ENCODE data around the gene SHB. TPM values are rescaled to one million over a fixed set of nuclear protein-coding genes. Genes with fewer than 3 reads are reported as not detected.
"Not testable (repeated sequence)": the region's sequence is repeated elsewhere in the genome, so short reads cannot be mapped to it uniquely, and the experiment has no call there.

The SHB gene
- total RNA-seq, 2 experiments from 2014 or later, result 1.2 to 1.3 TPM

GRCh38 chr9:37911271-37911681 lies 157.8 kb downstream of the SHB start:
- no peaks in the 10 kb centered on the region for H3K36me3 Mint-ChIP-seq (ENCODE audit: low read depth)
- DNase-seq, result no peak
- ChIA-PET POLR2A (no interaction called here), CTCF (interaction anchor here (0.5 to 1.5 kb wide), 10 partner anchors 8 to 522 kb away, joined by 3 to 10 read pairs (median 4); no protein-coding TSS in a partner anchor)
- no peak for ATAC-seq
- H3K27ac Mint-ChIP-seq, result no peak overlapping the region
- H3K27me3 Mint-ChIP-seq, result no peaks in the 10 kb centered on the region
- no peaks in the 10 kb centered on the region for H3K4me1 Mint-ChIP-seq
- intact Hi-C loops (cut with DNase I, micrococcal nuclease), result loop anchor here (5.0 kb wide), 3 partner anchors 176 to 521 kb away; no protein-coding TSS in a partner anchor
- H3K4me3 Mint-ChIP-seq, result no peak overlapping the region
- H3K9me3 Mint-ChIP-seq (ENCODE audit: low read depth), result no peaks in the 10 kb centered on the region

DNA sequence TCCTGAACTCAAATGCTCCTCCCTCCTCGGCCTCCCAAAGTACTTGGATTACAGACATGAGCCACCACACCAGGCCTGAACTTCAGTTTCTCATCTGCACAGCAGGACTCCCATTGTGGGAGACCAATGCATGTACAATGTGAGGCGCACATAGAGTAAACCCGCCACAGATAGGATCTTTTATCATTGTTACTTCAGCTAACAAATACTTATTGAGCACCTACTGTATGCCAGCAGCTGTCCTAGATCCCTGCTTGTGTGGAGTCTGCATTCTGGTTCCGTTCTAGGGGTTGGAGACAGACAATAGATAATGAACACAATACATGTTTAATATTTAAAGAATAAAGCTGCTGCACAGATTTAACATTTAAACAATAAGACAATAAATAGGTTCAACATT lies 158.8 kb downstream of the SHB start:
- Mint-ChIP-seq H3K4me3 (no peak overlapping the region), H3K4me1 (no peaks in the 10 kb centered on the region), H3K36me3 (ENCODE audit: low read depth) (no peaks in the 10 kb centered on the region), H3K27me3 (no peaks in the 10 kb centered on the region), H3K9me3 (ENCODE audit: low read depth) (no peaks in the 10 kb centered on the region), H3K27ac (no peak overlapping the region)
- intact Hi-C loops (cut with DNase I, micrococcal nuclease), result loop anchor here (5.0 kb wide), 3 partner anchors 177 to 522 kb away; no protein-coding TSS in a partner anchor
- ChIA-PET CTCF (interaction anchor here (0.6 to 0.7 kb wide), 2 partner anchors 13 to 450 kb away, joined by 3 to 5 read pairs; no protein-coding TSS in a partner anchor), POLR2A (no interaction called here)
- DNase-seq (no peak), ATAC-seq (no peak)

DNA sequence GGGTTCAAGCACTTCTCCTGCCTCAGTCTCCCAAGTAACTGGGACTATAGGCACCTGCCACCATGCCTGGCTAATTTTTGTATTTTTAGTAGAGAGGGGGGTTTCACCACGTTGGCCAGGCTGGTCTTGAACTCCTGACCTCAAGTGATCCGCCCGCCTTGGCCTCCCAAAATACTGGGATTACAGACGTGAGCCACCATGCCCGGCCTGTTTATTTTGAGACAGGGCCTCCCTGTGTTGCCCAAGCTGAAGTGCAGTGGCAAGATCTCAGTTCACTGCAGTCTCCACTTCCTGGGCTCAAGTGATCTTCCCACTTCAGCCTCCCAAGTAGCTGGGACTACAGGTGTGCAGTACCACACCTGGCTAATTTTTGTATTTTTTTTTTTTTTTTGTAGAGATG lies 159.2 kb downstream of the SHB start:
- not testable (repeated sequence) for H3K27me3 Mint-ChIP-seq; ATAC-seq; H3K9me3 Mint-ChIP-seq (ENCODE audit: low read depth); H3K27ac Mint-ChIP-seq; DNase-seq; H3K4me3 Mint-ChIP-seq; H3K4me1 Mint-ChIP-seq; H3K36me3 Mint-ChIP-seq (ENCODE audit: low read depth)
- ChIA-PET POLR2A (interaction anchor here (0.6 kb wide), 1 partner anchor 9 kb away, joined by 5 read pairs; no protein-coding TSS in a partner anchor), CTCF (interaction anchor here (0.7 kb wide), 1 partner anchor 14 kb away, joined by 3 read pairs; no protein-coding TSS in a partner anchor)
- intact Hi-C loops (cut with DNase I, micrococcal nuclease), result loop anchor here (5.0 to 10.0 kb wide), 6 partner anchors 155 to 522 kb away; partner anchors contain the start of genes POLR1E (in 1 of the 2), TOMM5 (in 1 of the 2) and TRMT10B (in 1 of the 2)

DNA sequence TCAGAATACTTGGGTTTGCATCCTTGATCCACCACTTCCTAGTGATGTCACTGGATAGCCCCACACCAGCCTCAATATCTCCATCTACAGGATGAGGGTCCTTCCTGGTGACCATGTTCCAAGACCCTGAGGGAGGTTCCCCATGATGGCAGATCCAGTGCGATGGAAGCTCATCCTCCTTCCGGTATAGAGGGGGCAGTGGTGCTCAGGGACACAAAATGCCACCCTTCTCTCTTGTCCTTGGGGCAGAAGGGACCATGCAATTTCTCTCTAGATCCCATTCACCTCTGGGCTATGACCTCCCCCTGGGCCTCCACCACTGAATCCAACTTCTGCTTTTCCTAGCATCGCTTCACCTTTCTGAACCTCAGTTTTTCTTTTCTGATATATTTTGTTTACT lies 159.7 kb downstream of the SHB start:
- ChIA-PET CTCF (interaction anchor here (0.7 to 1.5 kb wide), 2 partner anchors 14 to 179 kb away, joined by 3 to 4 read pairs; no protein-coding TSS in a partner anchor), POLR2A (interaction anchor here (0.6 kb wide), 1 partner anchor 9 kb away, joined by 5 read pairs; no protein-coding TSS in a partner anchor)
- Mint-ChIP-seq H3K4me3 (no peak overlapping the region), H3K36me3 (ENCODE audit: low read depth) (no peaks in the 10 kb centered on the region), H3K27ac (no peak overlapping the region), H3K27me3 (no peaks in the 10 kb centered on the region), H3K4me1 (peaks cover 2% of the 10 kb centered on the region), H3K9me3 (ENCODE audit: low read depth) (no peaks in the 10 kb centered on the region)
- DNase-seq (no peak), ATAC-seq (no peak)
- intact Hi-C loops (cut with DNase I, micrococcal nuclease), result loop anchor here in 1 of 2 experiments (10.0 kb wide), 3 partner anchors 155 to 425 kb away; partner anchors contain the start of genes POLR1E, TOMM5 and TRMT10B

- intact Hi-C loops (cut with DNase I, micrococcal nuclease), result loop anchor here in 1 of 2 experiments (10.0 kb wide), 3 partner anchors 154 to 424 kb away; partner anchors contain the start of genes POLR1E, TOMM5 and TRMT10B
- POLR2A ChIA-PET, result no interaction called here
Measured at GRCh38 chr9:37908698-37909186, 160.3 kb downstream of the SHB start.

DNA sequence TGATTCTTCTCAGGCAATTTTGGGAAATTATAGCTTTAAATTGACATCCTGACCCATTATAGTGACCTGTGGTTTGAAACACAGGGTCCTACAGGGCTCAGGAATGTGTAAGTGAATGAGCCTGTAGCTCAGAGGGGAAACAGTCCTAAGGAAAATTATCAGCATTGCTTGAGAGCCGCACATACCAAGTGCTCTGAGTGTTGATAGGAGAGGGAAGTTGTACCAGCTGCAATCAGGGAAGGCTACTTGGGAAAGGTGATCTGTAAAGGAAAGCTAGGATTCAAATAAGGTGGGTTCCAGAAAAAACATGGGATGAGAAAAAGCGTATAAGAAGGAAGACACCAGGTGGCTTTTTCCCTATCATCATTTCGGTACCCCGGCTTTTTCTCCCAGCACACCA lies 160.7 kb downstream of the SHB start:
- Mint-ChIP-seq H3K9me3 (ENCODE audit: low read depth) (no peaks in the 10 kb centered on the region), H3K4me1 (peaks cover 2% of the 10 kb centered on the region), H3K36me3 (ENCODE audit: low read depth) (no peaks in the 10 kb centered on the region), H3K4me3 (no peak overlapping the region), H3K27ac (no peak overlapping the region), H3K27me3 (no peaks in the 10 kb centered on the region)
- CTCF ChIA-PET, result interaction anchor here (0.6 to 1.5 kb wide), 3 partner anchors 180 to 502 kb away, joined by 3 to 4 read pairs (median 3); no protein-coding TSS in a partner anchor
- intact Hi-C loops (cut with DNase I, micrococcal nuclease), result loop anchor here in 1 of 2 experiments (10.0 kb wide), 3 partner anchors 153 to 423 kb away; partner anchors contain the start of genes POLR1E, TOMM5 and TRMT10B
- POLR2A ChIA-PET, result no interaction called here
- DNase-seq (no peak), ATAC-seq (no peak)

More at GRCh38 chr9:37908698-37909186, 160.3 kb downstream of the SHB start:
- CTCF ChIA-PET, result interaction anchor here (0.6 to 1.5 kb wide), 3 partner anchors 180 to 501 kb away, joined by 3 to 4 read pairs (median 3); no protein-coding TSS in a partner anchor
- DNase-seq (no peak), ATAC-seq (no peak)
- Mint-ChIP-seq H3K27me3 (no peaks in the 10 kb centered on the region), H3K4me3 (no peak overlapping the region), H3K27ac (no peak overlapping the region), H3K36me3 (ENCODE audit: low read depth) (no peaks in the 10 kb centered on the region), H3K4me1 (peaks cover 2% of the 10 kb centered on the region), H3K9me3 (ENCODE audit: low read depth) (no peaks in the 10 kb centered on the region)

DNA sequence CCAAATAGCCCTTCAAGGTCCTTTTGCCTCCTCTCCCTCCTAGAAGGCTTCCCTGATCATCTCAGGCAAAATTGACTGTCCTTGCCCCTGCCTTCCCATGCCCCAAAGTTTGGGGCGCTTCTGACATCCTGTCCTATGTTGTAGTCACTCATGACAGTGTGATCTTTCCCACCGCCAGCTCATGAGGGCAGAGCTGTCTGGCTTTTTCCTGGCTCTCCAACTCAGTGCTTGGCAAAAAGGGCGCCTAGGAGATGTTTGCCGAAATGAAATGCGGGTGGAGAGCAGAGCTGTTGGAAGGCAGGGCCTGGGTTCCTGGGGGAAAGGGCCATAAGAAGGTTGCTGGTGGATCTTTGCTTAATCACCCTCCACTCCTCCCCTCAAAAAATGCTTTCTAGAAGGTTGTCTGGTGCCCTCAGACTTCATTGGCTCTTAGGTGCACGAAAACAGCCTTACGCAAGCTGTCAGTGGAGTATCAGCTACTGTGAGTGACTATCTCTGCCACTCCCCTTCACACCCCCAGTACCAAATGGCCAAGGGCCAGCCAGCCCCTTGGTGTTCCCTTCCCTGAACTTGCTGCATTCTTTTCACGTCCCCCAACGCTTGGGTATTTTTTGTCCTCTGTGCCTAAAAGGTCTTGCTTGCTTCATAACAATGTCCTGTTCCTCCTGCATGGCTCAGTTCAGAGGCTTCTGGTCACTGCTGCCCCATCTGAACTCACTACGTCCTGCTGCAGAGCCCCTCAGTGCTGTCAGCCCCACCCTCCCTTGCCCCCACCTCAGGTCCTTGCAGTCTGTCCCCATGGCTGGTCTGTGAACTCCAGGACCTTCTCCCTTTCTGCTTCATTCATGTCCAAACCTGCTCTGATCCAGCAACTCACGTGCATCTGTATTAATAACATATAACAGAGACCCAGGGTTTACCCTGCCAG lies 162.5 kb downstream of the SHB start:
- no peak for DNase-seq
- intact Hi-C loops (cut with DNase I, micrococcal nuclease), result loop anchor here in 1 of 2 experiments (10.0 kb wide), 3 partner anchors 152 to 422 kb away; partner anchors contain the start of genes POLR1E, TOMM5 and TRMT10B
- no peaks in the 10 kb centered on the region for H3K9me3 Mint-ChIP-seq (ENCODE audit: low read depth)
- no peak overlapping the region for H3K27ac Mint-ChIP-seq
- H3K4me1 Mint-ChIP-seq, result peaks cover 11% of the 10 kb centered on the region
- H3K27me3 Mint-ChIP-seq, result no peaks in the 10 kb centered on the region
- ChIA-PET CTCF (interaction anchor here (1.0 kb wide), 2 partner anchors 13 to 226 kb away, joined by 3 read pairs; no protein-coding TSS in a partner anchor), POLR2A (no interaction called here)
- H3K4me3 Mint-ChIP-seq, result no peak overlapping the region
- no peak for ATAC-seq
- peaks cover 2% of the 10 kb centered on the region for H3K36me3 Mint-ChIP-seq (ENCODE audit: low read depth)

GRCh38 chr9:37905776-37906175 lies 163.3 kb downstream of the SHB start:
- DNase-seq (no peak), ATAC-seq (no peak)
- Mint-ChIP-seq H3K4me3 (no peak overlapping the region), H3K36me3 (ENCODE audit: low read depth) (peaks cover 3% of the 10 kb centered on the region), H3K27ac (no peak overlapping the region), H3K27me3 (no peaks in the 10 kb centered on the region), H3K9me3 (ENCODE audit: low read depth) (no peaks in the 10 kb centered on the region), H3K4me1 (peaks cover 11% of the 10 kb centered on the region)
- intact Hi-C loops (cut with DNase I, micrococcal nuclease), result loop anchor here (2.0 to 10.0 kb wide), 5 partner anchors 151 to 421 kb away; partner anchors contain the start of genes POLR1E (in 1 of the 2), SHB (in 1 of the 2), TOMM5 (in 1 of the 2) and TRMT10B (in 1 of the 2)
- ChIA-PET CTCF (interaction anchor here (1.0 to 1.3 kb wide), 3 partner anchors 14 to 227 kb away, joined by 3 read pairs; no protein-coding TSS in a partner anchor), POLR2A (no interaction called here)

GRCh38 chr9:37905131-37905505 lies 163.9 kb downstream of the SHB start:
- no peak for DNase-seq
- intact Hi-C loops (cut with DNase I, micrococcal nuclease), result loop anchor here (2.0 to 10.0 kb wide), 5 partner anchors 150 to 420 kb away; partner anchors contain the start of genes POLR1E (in 1 of the 2), SHB (in 1 of the 2), TOMM5 (in 1 of the 2) and TRMT10B (in 1 of the 2)

GRCh38 chr9:37904445-37905130 lies 164.4 kb downstream of the SHB start:
- Mint-ChIP-seq H3K4me3 (peak overlapping the region; percentile 85), H3K27me3 (no peaks in the 10 kb centered on the region), H3K9me3 (ENCODE audit: low read depth) (no peaks in the 10 kb centered on the region), H3K36me3 (ENCODE audit: low read depth) (peaks cover 6% of the 10 kb centered on the region), H3K4me1 (peaks cover 11% of the 10 kb centered on the region), H3K27ac (peak overlapping the region; percentile 89)
- ChIA-PET CTCF (interaction anchor here (1.1 to 2.7 kb wide), 4 partner anchors 9 to 168 kb away, joined by 3 to 15 read pairs (median 4); no protein-coding TSS in a partner anchor), POLR2A (interaction anchor here (0.6 to 0.7 kb wide), 2 partner anchors 214 to 594 kb away, joined by 3 read pairs; no protein-coding TSS in a partner anchor)
- DNase-seq, result peak; percentile 34
- intact Hi-C loops (cut with DNase I, micrococcal nuclease), result loop anchor here (1.0 to 10.0 kb wide), 12 partner anchors 103 to 488 kb away; partner anchors contain the start of genes POLR1E (in 2 of the 2), SHB (in 2 of the 2), TRMT10B (in 2 of the 2) and ALDH1B1 (in 1 of the 2)
- ATAC-seq, result no peak

More at GRCh38 chr9:37905131-37905505, 163.9 kb downstream of the SHB start:
- no peak for ATAC-seq
- H3K4me3 Mint-ChIP-seq, result peak overlapping the region; percentile 85
- CTCF ChIA-PET, result interaction anchor here (1.1 to 2.7 kb wide), 4 partner anchors 9 to 167 kb away, joined by 3 to 15 read pairs (median 4); no protein-coding TSS in a partner anchor
- peaks cover 11% of the 10 kb centered on the region for H3K4me1 Mint-ChIP-seq
- no peaks in the 10 kb centered on the region for H3K27me3 Mint-ChIP-seq
- POLR2A ChIA-PET, result interaction anchor here (0.6 kb wide), 1 partner anchor 595 kb away, joined by 3 read pairs; no protein-coding TSS in a partner anchor
- H3K27ac Mint-ChIP-seq, result no peak overlapping the region
- H3K36me3 Mint-ChIP-seq (ENCODE audit: low read depth), result peaks cover 6% of the 10 kb centered on the region
- H3K9me3 Mint-ChIP-seq (ENCODE audit: low read depth), result no peaks in the 10 kb centered on the region

Measured in activated CD4-positive, alpha-beta T cell treated with anti-CD3 and anti-CD28 coated beads for 36 hours (primary cell).